ENCODE results near the gene PXDN. TPM values are rescaled to one million over a fixed set of nuclear protein-coding genes. Genes with fewer than 3 reads are reported as not detected.

Gene PXDN
- total RNA-seq, 2 donors from 2014 or later: 3.4 to 3.6 TPM

DNA sequence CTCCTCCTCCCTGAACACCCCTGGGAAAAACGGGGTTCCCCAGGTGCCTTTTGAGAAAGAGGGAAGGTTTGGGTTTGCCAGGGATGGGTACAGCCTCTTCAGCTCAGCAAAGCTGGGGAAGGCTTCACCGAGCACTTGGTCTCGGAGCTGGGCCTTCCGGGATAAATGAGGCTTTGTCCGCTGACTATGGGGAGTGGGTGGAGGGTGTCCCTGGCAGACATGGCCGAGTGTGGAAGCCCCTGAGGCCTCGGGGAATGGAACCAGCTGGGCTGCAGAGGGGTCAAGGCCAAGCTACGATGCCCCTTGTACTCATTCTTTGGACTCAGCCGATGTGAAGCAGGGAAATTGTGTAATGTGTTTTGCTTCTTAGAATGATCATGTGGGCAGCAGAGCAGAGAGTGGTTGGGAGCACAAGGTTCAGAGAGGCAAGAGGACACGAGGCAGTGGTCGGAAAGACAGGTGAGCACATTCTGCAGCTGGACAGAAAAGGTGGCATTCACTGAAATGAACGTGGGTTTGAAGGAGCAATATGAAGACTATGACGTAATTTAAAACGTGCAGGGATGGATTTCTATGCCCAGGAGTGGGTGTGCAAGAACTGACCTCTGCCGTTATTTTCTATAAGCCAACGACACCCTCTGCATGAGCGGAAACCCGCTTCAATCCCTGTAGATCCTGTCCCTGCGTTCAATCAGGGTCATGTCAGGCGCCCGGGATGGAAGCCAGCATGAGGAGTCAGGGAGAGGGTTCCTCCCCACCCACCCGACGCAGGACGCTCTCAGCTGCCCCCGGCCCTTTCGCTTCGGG is 142.6 kb downstream of the PXDN start:
- no peaks in the 10 kb centered on the region for H3K4me1 Mint-ChIP-seq (ENCODE audit: low read depth in 2 of 2)
- H3K9me3 Mint-ChIP-seq: no peaks in the 10 kb centered on the region
- no peak overlapping the region for H3K4me3 Mint-ChIP-seq
- ATAC-seq: no peak
- DNase-seq (ENCODE audit: low spot score): no peak
- no peak overlapping the region for H3K27ac Mint-ChIP-seq
- H3K27me3 Mint-ChIP-seq: no peaks in the 10 kb centered on the region
- H3K36me3 Mint-ChIP-seq: no peaks in the 10 kb centered on the region

DNA sequence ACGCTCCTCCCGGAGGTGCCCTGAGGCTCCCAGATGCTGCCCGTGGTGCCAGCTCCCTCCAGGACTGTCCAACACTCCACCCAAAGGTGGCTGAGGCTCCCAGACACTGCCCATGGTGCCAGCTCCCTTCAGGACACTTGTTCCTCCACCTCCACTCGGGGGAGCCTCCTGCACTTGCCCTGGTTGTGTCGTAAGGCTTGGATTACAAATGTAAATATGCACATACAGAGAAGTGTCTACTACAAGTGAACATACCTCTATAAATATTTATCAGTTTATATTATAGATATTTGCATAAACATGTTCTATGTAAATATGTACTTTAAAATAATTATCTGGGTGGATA is 143.3 kb downstream of the PXDN start:
- H3K4me1 Mint-ChIP-seq (ENCODE audit: low read depth in 2 of 2): no peaks in the 10 kb centered on the region
- no peaks in the 10 kb centered on the region for H3K27me3 Mint-ChIP-seq
- H3K36me3 Mint-ChIP-seq: no peaks in the 10 kb centered on the region
- no peak overlapping the region for H3K4me3 Mint-ChIP-seq
- H3K27ac Mint-ChIP-seq: no peak overlapping the region
- DNase-seq (ENCODE audit: low spot score) (no peak), ATAC-seq (no peak)
- no peaks in the 10 kb centered on the region for H3K9me3 Mint-ChIP-seq

DNA sequence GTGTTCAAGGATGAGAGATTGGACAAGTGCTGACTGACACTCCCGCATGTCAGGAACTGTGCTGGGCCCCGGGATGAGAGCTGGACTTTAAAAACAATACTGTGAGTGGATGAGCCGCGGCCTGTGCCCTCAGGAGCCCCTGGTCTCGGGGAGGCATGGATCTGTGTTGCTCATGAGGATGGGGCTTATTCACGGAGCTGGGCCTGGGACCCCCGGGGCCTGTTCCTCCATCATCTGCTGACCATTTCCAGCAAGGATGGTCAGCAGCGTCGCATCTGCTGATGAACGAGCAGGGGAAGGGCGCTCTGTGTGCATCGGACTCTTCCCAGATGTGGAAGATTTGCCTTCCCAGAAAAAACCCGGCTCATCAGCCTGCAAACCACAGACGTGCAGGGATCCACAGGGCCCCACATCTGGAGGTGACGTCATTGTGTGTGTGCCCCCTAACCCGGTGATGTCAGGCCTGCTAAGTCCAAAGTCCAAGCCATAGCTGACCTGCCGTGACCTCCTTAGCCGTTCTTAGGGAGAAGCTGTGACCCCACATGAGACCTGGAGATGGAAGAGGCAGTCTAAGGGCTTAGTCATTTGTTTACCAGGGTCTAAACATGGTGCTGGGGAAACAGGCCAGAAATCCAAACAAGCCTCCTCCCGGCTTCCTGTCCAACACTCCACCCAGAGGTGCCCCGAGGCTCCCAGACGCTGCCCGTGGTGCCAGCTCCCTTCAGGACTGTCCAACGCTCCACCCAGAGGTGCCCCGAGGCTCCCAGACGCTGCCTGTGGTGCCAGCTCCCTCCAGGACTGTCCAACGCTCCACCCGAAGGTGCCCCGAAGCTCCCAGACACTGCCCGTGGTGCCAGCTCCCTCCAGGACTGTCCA is 143.9 kb downstream of the PXDN start:
- H3K36me3 Mint-ChIP-seq: no peaks in the 10 kb centered on the region
- H3K4me1 Mint-ChIP-seq (ENCODE audit: low read depth in 2 of 2): no peaks in the 10 kb centered on the region
- no peaks in the 10 kb centered on the region for H3K27me3 Mint-ChIP-seq
- no peak for DNase-seq (ENCODE audit: low spot score)
- H3K4me3 Mint-ChIP-seq: no peak overlapping the region
- ATAC-seq: no peak
- H3K9me3 Mint-ChIP-seq: no peaks in the 10 kb centered on the region
- H3K27ac Mint-ChIP-seq: no peak overlapping the region

DNA sequence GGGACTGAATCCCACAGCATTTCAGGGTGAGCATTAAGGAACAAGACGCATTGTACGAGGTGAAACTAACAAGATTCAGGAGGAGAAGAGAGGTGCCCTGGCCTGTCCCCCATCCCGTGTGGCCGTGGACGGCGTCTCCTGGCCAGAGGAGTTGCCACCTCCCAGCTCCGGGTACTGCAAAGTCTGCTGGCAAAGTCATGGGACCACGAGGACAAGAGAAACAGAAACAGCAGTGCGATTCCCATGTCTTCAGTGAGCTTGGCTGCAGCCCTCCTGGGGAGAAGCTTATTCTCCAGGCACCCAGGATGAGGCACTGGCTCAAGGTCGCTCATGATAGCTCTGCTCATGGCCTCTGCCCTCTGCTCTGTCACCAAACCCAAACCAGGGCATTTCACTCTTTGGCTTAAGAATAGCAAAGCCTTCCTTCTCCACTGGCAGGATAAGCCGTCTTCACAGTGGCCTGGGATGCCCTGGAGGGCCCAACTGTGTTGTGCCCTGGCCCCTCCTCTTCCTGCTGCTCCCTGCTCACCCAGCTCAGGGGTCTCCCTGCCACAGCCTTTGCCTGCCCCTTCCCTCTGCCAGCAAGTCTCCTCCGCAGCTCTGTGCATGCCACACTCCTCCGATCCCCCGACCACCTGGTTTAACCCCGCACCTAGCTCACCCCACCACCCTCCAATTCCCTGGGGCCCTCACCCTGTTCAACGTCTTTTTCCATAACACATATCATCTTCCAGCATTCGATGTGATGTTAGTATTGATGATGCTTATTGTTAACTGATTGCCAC is 144.8 kb downstream of the PXDN start:
- no peaks in the 10 kb centered on the region for H3K9me3 Mint-ChIP-seq
- H3K27me3 Mint-ChIP-seq: no peaks in the 10 kb centered on the region

DNA sequence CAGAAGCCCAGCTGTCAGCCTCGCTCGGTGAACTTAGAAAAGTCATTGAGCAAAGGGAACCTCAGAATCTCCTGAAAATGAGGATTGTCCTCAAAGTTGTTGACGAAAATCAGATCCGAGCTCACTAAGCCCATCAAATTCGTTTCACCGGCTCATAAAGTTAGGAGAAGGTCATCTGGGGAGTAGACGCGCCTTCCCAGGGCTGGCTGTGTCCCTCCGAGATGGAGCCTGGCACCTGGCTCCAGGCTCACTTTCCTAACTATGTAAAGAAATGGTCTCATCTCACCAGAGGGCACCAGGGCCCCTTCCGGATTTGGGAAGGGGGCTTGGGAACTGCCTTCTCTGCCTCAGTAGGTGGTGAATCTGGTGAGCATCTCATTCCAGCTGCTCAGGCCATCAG is 145.5 kb downstream of the PXDN start:
- Mint-ChIP-seq H3K36me3 (no peaks in the 10 kb centered on the region), H3K9me3 (no peaks in the 10 kb centered on the region), H3K27me3 (no peaks in the 10 kb centered on the region), H3K27ac (no peak overlapping the region), H3K4me3 (no peak overlapping the region), H3K4me1 (ENCODE audit: low read depth in 2 of 2) (no peaks in the 10 kb centered on the region)
- DNase-seq (ENCODE audit: low spot score): no peak
- ATAC-seq: no peak

More for the DNA sequence above, 144.8 kb downstream of the PXDN start:
- H3K27ac Mint-ChIP-seq: no peak overlapping the region
- DNase-seq (ENCODE audit: low spot score) (no peak), ATAC-seq (no peak)
- no peaks in the 10 kb centered on the region for H3K36me3 Mint-ChIP-seq
- H3K4me3 Mint-ChIP-seq: no peak overlapping the region
- no peaks in the 10 kb centered on the region for H3K4me1 Mint-ChIP-seq (ENCODE audit: low read depth in 2 of 2)

DNA sequence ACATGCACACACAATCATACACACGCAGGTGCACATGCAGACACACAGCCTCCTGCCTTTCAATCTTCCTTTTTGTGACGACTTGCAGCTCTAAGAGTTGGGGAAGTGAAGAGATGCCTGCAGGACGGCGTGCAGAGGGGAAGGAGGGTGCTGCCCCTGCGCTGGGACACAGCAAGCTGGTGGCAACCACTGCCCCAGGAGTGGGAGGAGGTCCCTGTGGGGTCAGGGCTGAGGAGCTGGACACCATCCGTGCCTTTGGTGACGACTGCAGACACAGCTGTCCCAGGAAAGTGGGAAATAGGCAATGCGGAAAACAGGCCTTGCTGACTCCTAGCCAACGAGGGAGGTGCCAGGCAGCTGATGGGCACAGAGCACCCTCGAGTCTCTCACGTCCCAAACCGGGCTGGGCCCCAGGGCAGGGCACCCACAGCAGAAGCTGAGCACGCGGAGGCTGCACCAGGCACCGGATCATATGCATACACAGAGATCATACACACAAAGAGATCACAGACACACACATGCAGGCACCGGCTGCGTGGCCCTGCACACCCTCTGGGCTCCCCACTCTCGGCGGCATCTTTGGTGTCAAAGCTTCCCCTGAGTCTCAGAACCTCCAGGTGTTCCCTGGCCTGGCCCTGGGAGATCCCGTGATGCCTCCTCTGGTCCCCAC is 146.1 kb downstream of the PXDN start:
- Mint-ChIP-seq H3K27ac (no peak overlapping the region), H3K9me3 (no peaks in the 10 kb centered on the region), H3K4me3 (no peak overlapping the region), H3K27me3 (no peaks in the 10 kb centered on the region), H3K4me1 (ENCODE audit: low read depth in 2 of 2) (no peaks in the 10 kb centered on the region), H3K36me3 (no peaks in the 10 kb centered on the region)
- ATAC-seq (peak in 1 of 2 donors; percentile 16), DNase-seq (ENCODE audit: low spot score) (no peak)

DNA sequence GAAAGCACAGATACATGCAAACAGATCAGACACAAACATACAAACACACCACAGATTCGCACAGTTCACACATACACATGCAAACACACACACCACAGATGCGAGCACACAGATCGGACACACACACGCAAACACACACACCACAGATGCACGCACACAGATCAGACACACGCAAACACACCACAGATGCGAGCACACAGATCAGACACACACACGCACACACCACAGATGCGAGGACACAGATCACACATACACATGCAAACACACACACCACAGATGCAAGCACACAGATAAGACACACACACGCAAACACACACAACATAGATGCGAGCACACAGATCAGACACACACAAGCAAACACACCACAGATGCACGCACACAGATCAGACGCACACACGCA is 149.0 kb downstream of the PXDN start:
- H3K9me3 Mint-ChIP-seq: no peaks in the 10 kb centered on the region
- H3K27ac Mint-ChIP-seq: no peak overlapping the region
- H3K27me3 Mint-ChIP-seq: peaks cover 6 to 7% of the 10 kb centered on the region in 2 donors
- H3K4me3 Mint-ChIP-seq: no peak overlapping the region
- no peaks in the 10 kb centered on the region for H3K36me3 Mint-ChIP-seq
- ATAC-seq (no peak), DNase-seq (ENCODE audit: low spot score) (no peak)
- H3K4me1 Mint-ChIP-seq (ENCODE audit: low read depth in 2 of 2): peaks cover 0 to 2% of the 10 kb centered on the region in 2 donors

DNA sequence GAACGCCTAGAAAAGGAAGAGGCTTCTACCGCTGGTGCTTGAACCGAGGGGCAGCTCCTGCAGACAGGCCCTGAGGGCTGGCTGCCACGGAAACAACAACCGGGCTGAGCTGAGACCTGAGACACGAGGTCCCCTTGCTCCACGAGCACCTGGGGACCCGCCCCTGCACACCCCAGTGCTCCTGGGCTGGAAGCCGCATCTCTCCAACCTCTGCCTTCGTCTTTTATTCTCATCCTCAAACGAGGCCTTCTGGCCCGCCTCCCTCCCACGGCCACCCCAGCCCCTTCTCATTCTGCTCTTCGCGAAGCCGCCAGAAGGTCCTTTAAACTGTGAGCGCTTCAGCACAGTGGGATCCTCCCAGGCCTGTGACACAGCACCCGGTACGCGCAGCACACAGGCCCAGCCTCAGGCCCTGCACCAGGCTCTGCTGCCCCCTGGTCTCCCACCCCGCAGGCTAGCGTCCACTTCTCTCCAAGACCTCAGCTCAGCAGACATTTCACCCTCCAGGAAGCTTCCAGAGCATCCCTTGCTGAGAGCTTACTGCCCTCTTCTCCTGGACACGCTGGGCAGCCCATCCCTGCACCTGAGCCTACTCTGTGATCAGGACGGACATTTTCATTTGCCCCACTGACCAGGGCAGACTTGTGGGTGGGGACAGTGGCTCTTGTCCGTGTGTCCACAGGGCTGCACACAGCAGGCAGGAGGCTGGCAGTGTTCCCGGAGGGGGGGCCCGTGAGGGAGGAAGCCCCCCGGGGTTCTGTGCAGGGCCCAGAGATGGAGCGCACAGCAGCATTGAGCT is 149.7 kb downstream of the PXDN start:
- Mint-ChIP-seq H3K4me3 (no peak overlapping the region), H3K36me3 (no peaks in the 10 kb centered on the region), H3K9me3 (no peaks in the 10 kb centered on the region), H3K27me3 (peaks cover 6 to 8% of the 10 kb centered on the region in 2 donors), H3K27ac (no peak overlapping the region), H3K4me1 (ENCODE audit: low read depth in 2 of 2) (peaks cover 0 to 2% of the 10 kb centered on the region in 2 donors)
- ATAC-seq: peak; percentile 35 to 46
- peak; percentile 49 for DNase-seq (ENCODE audit: low spot score)

DNA sequence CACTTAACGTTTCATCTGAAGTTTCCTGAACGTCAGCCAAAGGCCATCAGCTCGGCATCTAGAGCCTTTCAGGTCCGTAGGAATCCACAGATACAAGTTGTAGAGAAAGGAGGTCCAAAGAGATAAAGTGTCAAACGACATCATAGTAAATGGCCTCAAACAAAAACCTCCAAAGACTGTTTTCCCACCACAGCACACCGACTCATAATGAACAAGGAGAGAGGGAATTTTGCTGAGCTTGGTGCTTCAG is 150.3 kb downstream of the PXDN start:
- H3K36me3 Mint-ChIP-seq: no peaks in the 10 kb centered on the region
- H3K27me3 Mint-ChIP-seq: peaks cover 6 to 8% of the 10 kb centered on the region in 2 donors
- H3K9me3 Mint-ChIP-seq: no peaks in the 10 kb centered on the region
- ATAC-seq: no peak
- peaks cover 0 to 2% of the 10 kb centered on the region in 2 donors for H3K4me1 Mint-ChIP-seq (ENCODE audit: low read depth in 2 of 2)
- no peak overlapping the region for H3K27ac Mint-ChIP-seq
- no peak for DNase-seq (ENCODE audit: low spot score)
- H3K4me3 Mint-ChIP-seq: no peak overlapping the region

DNA sequence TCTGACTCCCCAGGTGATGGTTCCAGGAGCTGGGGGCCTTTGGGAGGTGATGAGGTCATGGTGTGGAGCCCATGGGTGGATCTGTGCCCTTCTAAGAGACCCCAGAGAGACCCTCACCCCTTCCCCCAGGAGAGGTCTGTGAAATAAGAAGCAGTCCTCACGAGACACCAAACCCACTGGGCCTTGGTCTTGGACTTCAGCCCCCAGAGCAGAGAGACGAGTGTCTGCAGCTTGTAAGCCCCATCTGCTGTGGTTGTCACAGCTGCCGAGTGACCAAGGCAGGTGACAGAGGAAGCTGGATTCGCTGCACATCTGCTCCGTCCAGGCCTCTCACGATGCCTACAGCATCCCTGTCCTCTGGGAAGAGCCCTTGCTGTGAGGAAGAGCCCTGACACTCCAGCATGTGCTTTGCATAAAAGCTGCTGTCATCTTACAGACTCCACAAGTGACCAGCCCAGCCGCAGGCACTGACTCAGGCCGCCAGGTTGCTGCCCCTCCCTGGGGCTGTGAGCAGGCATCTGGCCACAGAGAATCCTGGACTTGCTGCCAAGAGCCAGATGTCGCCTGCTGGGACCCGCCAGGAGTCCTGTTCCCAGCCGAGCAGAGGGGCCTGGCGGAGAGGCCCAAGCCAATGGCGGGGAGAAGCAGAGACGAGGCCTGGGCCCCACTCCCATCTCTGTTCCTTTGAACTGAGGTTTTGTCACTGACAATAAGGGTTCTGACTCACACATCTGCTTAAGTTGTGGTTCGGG is 150.8 kb downstream of the PXDN start:
- Mint-ChIP-seq H3K4me3 (no peak overlapping the region), H3K9me3 (no peaks in the 10 kb centered on the region), H3K36me3 (no peaks in the 10 kb centered on the region), H3K4me1 (ENCODE audit: low read depth in 2 of 2) (peaks cover 0 to 2% of the 10 kb centered on the region in 2 donors), H3K27ac (no peak overlapping the region), H3K27me3 (peaks cover 6 to 8% of the 10 kb centered on the region in 2 donors)
- peak; percentile 51 for DNase-seq (ENCODE audit: low spot score)
- ATAC-seq: no peak

DNA sequence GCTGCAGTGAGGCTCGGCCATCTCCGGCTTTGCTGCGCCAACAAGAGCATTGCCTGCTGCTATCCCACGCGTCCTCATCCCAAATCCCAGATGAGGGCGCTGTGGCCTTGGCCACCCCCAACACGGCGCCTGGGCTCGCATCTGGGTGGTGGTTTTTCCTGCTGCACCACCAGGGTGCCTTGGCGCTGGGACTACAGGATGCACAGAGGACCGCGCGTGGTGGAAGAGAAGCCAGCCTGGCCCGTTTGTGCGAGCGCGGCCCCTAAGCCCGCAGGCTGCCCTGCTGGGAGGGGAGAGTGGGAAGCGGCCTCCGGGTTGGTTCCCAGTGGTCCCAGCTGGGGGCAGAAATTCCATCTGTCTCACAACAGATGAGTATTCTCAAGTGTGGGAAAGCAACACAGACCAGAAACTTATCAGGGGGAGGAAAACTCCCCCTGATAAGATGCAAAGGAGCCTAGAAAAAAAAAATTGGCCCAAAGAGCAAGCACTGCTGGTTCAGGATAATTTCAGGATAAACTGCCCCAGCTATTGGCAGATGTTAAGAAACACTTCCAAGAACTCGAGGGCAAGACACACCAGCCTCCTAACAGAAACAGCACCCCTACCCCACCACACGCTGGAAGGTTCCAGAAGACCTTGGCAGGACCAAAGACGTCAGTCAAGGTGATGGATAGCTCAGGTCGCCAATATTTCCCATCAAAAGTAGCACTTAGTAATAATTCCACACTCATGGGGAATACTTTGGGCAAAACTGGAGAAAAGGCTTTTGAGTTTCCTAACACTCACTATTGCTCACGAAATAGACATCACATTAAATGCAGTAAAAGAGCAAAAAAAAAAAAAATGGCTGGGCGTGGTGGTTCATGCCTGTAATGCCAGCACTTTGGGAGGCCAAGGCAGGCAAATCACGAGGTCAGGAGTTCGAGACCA is 152.1 kb downstream of the PXDN start:
- H3K36me3 Mint-ChIP-seq: no peaks in the 10 kb centered on the region
- H3K4me1 Mint-ChIP-seq (ENCODE audit: low read depth in 2 of 2): peaks cover 0 to 2% of the 10 kb centered on the region in 2 donors
- no peak overlapping the region for H3K4me3 Mint-ChIP-seq
- H3K27ac Mint-ChIP-seq: no peak overlapping the region
- no peaks in the 10 kb centered on the region for H3K9me3 Mint-ChIP-seq
- DNase-seq (ENCODE audit: low spot score) (no peak), ATAC-seq (no peak)
- H3K27me3 Mint-ChIP-seq: peaks cover 6 to 8% of the 10 kb centered on the region in 2 donors

DNA sequence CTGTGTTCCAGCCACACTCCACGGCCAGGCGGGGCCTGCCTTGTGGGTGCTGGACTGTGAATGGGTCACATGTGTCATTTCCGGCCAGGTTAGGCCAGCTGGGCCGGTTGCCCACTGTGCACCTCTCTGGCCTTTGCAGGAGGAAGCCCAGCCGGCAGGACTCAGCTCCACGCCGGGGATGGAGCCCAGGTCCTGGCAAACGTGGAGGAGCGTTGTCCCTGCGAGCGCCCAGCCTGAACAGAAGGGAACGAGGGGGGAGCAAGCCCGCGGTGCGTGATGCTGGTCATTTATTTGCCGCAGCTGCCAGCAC is 152.9 kb downstream of the PXDN start:
- Mint-ChIP-seq H3K9me3 (no peaks in the 10 kb centered on the region), H3K4me1 (ENCODE audit: low read depth in 2 of 2) (peaks cover 0 to 2% of the 10 kb centered on the region in 2 donors), H3K27ac (no peak overlapping the region), H3K36me3 (no peaks in the 10 kb centered on the region), H3K27me3 (peaks cover 6 to 8% of the 10 kb centered on the region in 2 donors), H3K4me3 (no peak overlapping the region)
- no peak for ATAC-seq
- no peak for DNase-seq (ENCODE audit: low spot score)
